GM12878 (cell line): ENCODE measurements around the gene TYW1B. TPM values are rescaled to one million over a fixed set of nuclear protein-coding genes. Genes with fewer than 3 reads are reported as not detected.

ENCODE experiments used
- ATAC-seq: fragments of 200-7000 bp; cut with Tn5 transposase; 3 replicates; pipeline ENCODE4 v1.9.1; 2020; ENCODE audit warnings: mild to moderate bottlenecking, moderate library complexity
- BruUV-seq: library from RNA; stranded (reverse); fragments of 400-500 nt; replicated peaks from 2 replicates; lab custom pipeline; 2021; lab: Mats Ljungman, UMichigan
- CTCF ChIA-PET: fragments of 300-600 bp; sonication (Branson Sonifier 250); formaldehyde crosslinking; extraction: SDS; loops from one replicate; lab custom pipeline; 2021; ENCODE audit warnings: inconsistent platforms; lab: Yijun Ruan, JAX
- POLR2A ChIA-PET: fragments of 350-600 bp; formaldehyde crosslinking; extraction: SDS; loops from one replicate; lab custom pipeline; 2021; ENCODE audit warnings: inconsistent platforms; lab: Charles Lee
- RAD21 ChIA-PET: fragments of 300-600 bp; sonication (Branson Sonifier 250); formaldehyde crosslinking; loops from one replicate; lab custom pipeline; 2023; ENCODE audit warnings: antibody characterized with exemption; ENCODE audit not compliant: unreplicated experiment; lab: Charles Lee
- SMC1A ChIA-PET: fragments of 300-600 bp; sonication (Branson Sonifier 250); formaldehyde crosslinking; loops from one replicate; lab custom pipeline; 2023; ENCODE audit not compliant: unreplicated experiment, uncharacterized antibody; lab: Charles Lee
- DNase-seq: peaks from one replicate; pipeline ENCODE4 v3.0.0-alpha.2; 2011; ENCODE audit warnings: low read depth, low spot score
- FAIRE-seq: peaks from 3 replicates; lab custom pipeline; 2011; peaks lifted over from hg19 to GRCh38; lab: Jason Lieb, UNC
- H2AFZ ChIP-seq: 2 replicates; pipeline ENCODE4 v1.6.0; 2011; ENCODE audit warnings: low read depth, low read length, control low read depth; ENCODE audit not compliant: control insufficient read depth
- H3K27ac ChIP-seq: 2 replicates; pipeline ENCODE4 v1.5.1; 2011; ENCODE audit warnings: control low read depth; ENCODE audit not compliant: control insufficient read depth, insufficient read depth
- H3K27me3 ChIP-seq, 2 experiments: replicated peaks in 1 of 2; 2 replicates each; pipeline versions ENCODE4 v1.6.0 to v1.6.1; 2011; ENCODE audit warnings: low read length in 1 of 2; ENCODE audit not compliant: control insufficient read depth in 2 of 2, insufficient read depth in 2 of 2
- H3K36me3 ChIP-seq, 2 experiments: 2 replicates each; pipeline ENCODE4 v1.5.1; 2011; ENCODE audit warnings: low read length in 1 of 2; ENCODE audit not compliant: control insufficient read depth in 2 of 2, insufficient read depth in 2 of 2
- H3K4me1 ChIP-seq: 2 replicates; pipeline ENCODE4 v1.6.1; 2011; ENCODE audit warnings: mild to moderate bottlenecking, low read length, moderate library complexity, mixed read lengths; ENCODE audit not compliant: control insufficient read depth, insufficient read depth
- H3K4me2 ChIP-seq: 2 replicates; pipeline ENCODE4 v1.6.0; 2011; ENCODE audit warnings: control low read depth; ENCODE audit not compliant: control insufficient read depth, insufficient read depth
- H3K4me3 ChIP-seq: fragments of 200-600 bp; sonication (generic); 2 replicates; pipeline ENCODE4 v1.5.1; 2016
- H3K79me2 ChIP-seq: 2 replicates; pipeline ENCODE4 v1.6.0; 2011; ENCODE audit warnings: low read length; ENCODE audit not compliant: control insufficient read depth, insufficient read depth
- H3K9ac ChIP-seq: 2 replicates; pipeline ENCODE4 v1.8.0; 2011; ENCODE audit warnings: low read length, control low read depth, mixed read lengths; ENCODE audit not compliant: control insufficient read depth, insufficient read depth
- H3K9me3 ChIP-seq: replicated peaks from 3 replicates; pipeline ENCODE4 v1.5.1; 2011; ENCODE audit warnings: mild to moderate bottlenecking, low read length; ENCODE audit not compliant: control insufficient read depth, insufficient read depth
- H4K20me1 ChIP-seq: 2 replicates; pipeline ENCODE4 v1.6.0; 2011; ENCODE audit not compliant: control insufficient read depth, insufficient read depth
- BMI1 ChIP-seq: fragments of 450-650 bp; IDR thresholded peaks from 2 replicates; pipeline ENCODE4 v1.6.1; 2016; ENCODE audit warnings: mild to moderate bottlenecking, moderate library complexity, borderline replicate concordance
- NKRF ChIP-seq: fragments of 450-650 bp; conservative IDR thresholded peaks from 2 replicates; pipeline ENCODE4 v1.6.1; 2017; ENCODE audit warnings: mild to moderate bottlenecking, moderate library complexity
- SIN3A ChIP-seq: IDR thresholded peaks from 2 replicates; pipeline ENCODE4 v1.6.1; 2012; ENCODE audit warnings: low read depth, low read length, improper control_type of control experiment
- TCF7 ChIP-seq: IDR thresholded peaks from 2 replicates; pipeline ENCODE4 v1.6.1; 2014; ENCODE audit warnings: antibody characterized with exemption, borderline replicate concordance
- WGBS: methylation state at CpG from one replicate; pipeline ENCODE4 v1.1.6; 2016; ENCODE audit warnings: low lambda C conversion rate; ENCODE audit not compliant: insufficient replicate concordance, insufficient coverage; ENCODE audit errors: missing lambda C conversion rate; 5-methylcytosine and 5-hydroxymethylcytosine counted together
- in situ Hi-C: fragments of 300-500 bp; cut with MboI; formaldehyde crosslinking; loops from 9 replicates; pipeline ENCODE4 v1.14.3; 2018; ENCODE audit warnings: mixed read lengths
- intact Hi-C: fragments of 100-400 bp; cut with micrococcal nuclease; formaldehyde crosslinking; loops from one replicate; pipeline ENCODE4 v1.14.2; 2022; ENCODE audit not compliant: unreplicated experiment
- polyA plus RNA-seq, 11 experiments: library from polyadenylated mRNA; depleted of rRNA in 4 of 11; unstranded in 6 of 11; stranded (reverse) in 5 of 11; fragments of >200 nt; fragmentation: Nextera tagmentation in 4 of 11; fragmentation: Illumina TruSeq in 1 of 11; extraction: Ambion mirVana in 4 of 11; extraction: Trizol in 1 of 11; gene quantifications; 1 replicate in 1 of 11; 2 replicates in 10 of 11; pipeline versions ENCODE4 v1.2.1 to v1.2.3, GENCODE V29; 2011 to 2016; ENCODE audit warnings: inconsistent platforms in 2 of 11, missing spikeins in 2 of 11, low read depth in 1 of 11
- total RNA-seq, 4 experiments: library from RNA; depleted of rRNA in 3 of 4; stranded (reverse); fragments of >200 nt in 3 of 4; fragmentation: Illumina TruSeq in 1 of 4; extraction: Trizol in 1 of 4; gene quantifications; 2 replicates each; pipeline versions ENCODE4 v1.2.1 to v1.2.3, GENCODE V29; 2013 to 2021
- TF ChIP-seq, protein P1 (sequence below): fragments of 450-650 bp; IDR thresholded peaks from 2 replicates; pipeline ENCODE4 v1.6.1; 2017; ENCODE audit warnings: borderline replicate concordance

TYW1B gene
- total and polyA plus RNA-seq, 10 of the 15 experiments (the other 5 are each of a cell fraction or from before 2014, with no cell fraction given) = 3.5 to 6.6 (median 5.3) TPM

- RAD21 ChIA-PET = no interaction called here
- no peaks in the 10 kb centered on the region for H3K4me1 ChIP-seq
- FAIRE-seq (no peak), DNase-seq (no peak), ATAC-seq (no peak)
- intact Hi-C loops (no loop called here), in situ Hi-C loops (no loop called here)
- TF ChIP-seq NKRF (no peak), TCF7 (no peak), SIN3A (no peak), BMI1 (no peak)
- TF ChIP-seq, protein P1, sequence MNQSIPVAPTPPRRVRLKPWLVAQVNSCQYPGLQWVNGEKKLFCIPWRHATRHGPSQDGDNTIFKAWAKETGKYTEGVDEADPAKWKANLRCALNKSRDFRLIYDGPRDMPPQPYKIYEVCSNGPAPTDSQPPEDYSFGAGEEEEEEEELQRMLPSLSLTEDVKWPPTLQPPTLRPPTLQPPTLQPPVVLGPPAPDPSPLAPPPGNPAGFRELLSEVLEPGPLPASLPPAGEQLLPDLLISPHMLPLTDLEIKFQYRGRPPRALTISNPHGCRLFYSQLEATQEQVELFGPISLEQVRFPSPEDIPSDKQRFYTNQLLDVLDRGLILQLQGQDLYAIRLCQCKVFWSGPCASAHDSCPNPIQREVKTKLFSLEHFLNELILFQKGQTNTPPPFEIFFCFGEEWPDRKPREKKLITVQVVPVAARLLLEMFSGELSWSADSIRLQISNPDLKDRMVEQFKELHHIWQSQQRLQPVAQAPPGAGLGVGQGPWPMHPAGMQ = no peak
- BruUV-seq = no TSS peak
- H3K4me2 ChIP-seq = no peak overlapping the region
- SMC1A ChIA-PET = no interaction called here
- no peak overlapping the region for H3K9ac ChIP-seq
- H3K27ac ChIP-seq = no peak overlapping the region
- no peaks in the 10 kb centered on the region for H3K79me2 ChIP-seq
- WGBS = 100% methylated on average over 2 of the region's 2 CpGs
- no peaks in the 10 kb centered on the region for H3K27me3 ChIP-seq
- H4K20me1 ChIP-seq = no peaks in the 10 kb centered on the region
- H3K36me3 ChIP-seq = no peaks in the 10 kb centered on the region
- no peak overlapping the region for H2AFZ ChIP-seq
- H3K4me3 ChIP-seq = no peak overlapping the region
- H3K9me3 ChIP-seq = no peaks in the 10 kb centered on the region
- POLR2A ChIA-PET = no interaction called here
- CTCF ChIA-PET = no interaction called here
These were observed 250.9 kb downstream of the TYW1B start for GRCh38 chr7:72577107-72577506.
